Measurements from ENCODE around the gene CCDC24. TPM values are rescaled to one million over a fixed set of nuclear protein-coding genes. Genes with fewer than 3 reads are reported as not detected.

Gene CCDC24
- total RNA-seq (1 to 10 TPM; 1.4 to 1.5 TPM), total RNA-seq (1.1 to 5.0 reads per million in 2 donors)

- H3K36me3 Mint-ChIP-seq (ENCODE audit: low read depth), result no peaks in the 10 kb centered on the region
- ATAC-seq, result peak; percentile 86
- H3K9me3 ChIP-seq (ENCODE audit: control insufficient read depth, low read length, poor library complexity, severe bottlenecking), result no peaks in the 10 kb centered on the region
- H3K27me3 Mint-ChIP-seq, result no peaks in the 10 kb centered on the region
- H3K4me3 Mint-ChIP-seq, result peak within 1 kb of the TSS; percentile 93
- peak within 1 kb of the TSS; percentile 85 for H3K27ac Mint-ChIP-seq
- peaks cover 20% of the 10 kb centered on the region for H3K4me1 Mint-ChIP-seq
- DNase-seq, result peak; percentile 56 to 74 (median 73)
Measured at GRCh38 chr1:43991476-43992231, at the start of gene CCDC24. TSS of gene CCDC24 (plus strand) at chr1:43991599. CDS start at chr1:43991879, 280 bp downstream.

GRCh38 chr1:43942411-43942810 is 49.0 kb upstream of the CCDC24 start:
- DNase-seq (no peak), ATAC-seq (no peak)
- peaks cover 13% of the 10 kb centered on the region for H3K36me3 Mint-ChIP-seq (ENCODE audit: low read depth)
- no peak overlapping the region for H3K4me3 Mint-ChIP-seq
- H3K4me1 Mint-ChIP-seq, result peaks cover 38% of the 10 kb centered on the region
- no peaks in the 10 kb centered on the region for H3K27me3 Mint-ChIP-seq
- H3K9me3 ChIP-seq (ENCODE audit: control insufficient read depth, low read length, poor library complexity, severe bottlenecking), result no peaks in the 10 kb centered on the region
- no peak overlapping the region for H3K27ac Mint-ChIP-seq

- Mint-ChIP-seq H3K4me3 (peak overlapping the region; percentile 66), H3K4me1 (peaks cover 39% of the 10 kb centered on the region), H3K27ac (no peak overlapping the region), H3K27me3 (no peaks in the 10 kb centered on the region), H3K36me3 (ENCODE audit: low read depth) (peaks cover 8% of the 10 kb centered on the region)
- ATAC-seq (no peak), DNase-seq (no peak)
- no peaks in the 10 kb centered on the region for H3K9me3 ChIP-seq (ENCODE audit: control insufficient read depth, low read length, poor library complexity, severe bottlenecking)
Measured at GRCh38 chr1:43944860-43945259, 46.5 kb upstream of the CCDC24 start.

GRCh38 chr1:43945674-43946235 is 45.6 kb upstream of the CCDC24 start:
- H3K4me3 Mint-ChIP-seq, result peak overlapping the region; percentile 97
- ATAC-seq (no peak), DNase-seq (no peak)
- H3K36me3 Mint-ChIP-seq (ENCODE audit: low read depth), result peaks cover 12% of the 10 kb centered on the region
- no peaks in the 10 kb centered on the region for H3K9me3 ChIP-seq (ENCODE audit: control insufficient read depth, low read length, poor library complexity, severe bottlenecking)
- H3K27ac Mint-ChIP-seq, result peak overlapping the region; percentile 91
- peaks cover 45% of the 10 kb centered on the region for H3K4me1 Mint-ChIP-seq
- no peaks in the 10 kb centered on the region for H3K27me3 Mint-ChIP-seq

- DNase-seq, result peak; percentile 90 to 93 (median 90)
- H3K27ac Mint-ChIP-seq, result peak within 1 kb of the TSS; percentile 91
- H3K27me3 Mint-ChIP-seq, result no peaks in the 10 kb centered on the region
- H3K4me3 Mint-ChIP-seq, result peak within 1 kb of the TSS; percentile 97
- ATAC-seq, result peak; percentile 98
- H3K9me3 ChIP-seq (ENCODE audit: control insufficient read depth, low read length, poor library complexity, severe bottlenecking), result no peaks in the 10 kb centered on the region
- peaks cover 52% of the 10 kb centered on the region for H3K4me1 Mint-ChIP-seq
- peaks cover 13% of the 10 kb centered on the region for H3K36me3 Mint-ChIP-seq (ENCODE audit: low read depth)
Measured at GRCh38 chr1:43946236-43947060, 45.0 kb upstream of the CCDC24 start, which contains the start of gene IPO13. TSS of gene IPO13 (plus strand) at chr1:43946950. CDS start at chr1:43947601, 651 bp downstream.

GRCh38 chr1:43947061-43947873 is 44.1 kb upstream of the CCDC24 start:
- H3K4me1 Mint-ChIP-seq, result peaks cover 54% of the 10 kb centered on the region
- ATAC-seq, result no peak

GRCh38 chr1:43947874-43948437 is 43.4 kb upstream of the CCDC24 start:
- no peaks in the 10 kb centered on the region for H3K27me3 Mint-ChIP-seq
- H3K36me3 Mint-ChIP-seq (ENCODE audit: low read depth), result peaks cover 10% of the 10 kb centered on the region
- peak overlapping the region; percentile 91 for H3K27ac Mint-ChIP-seq
- H3K4me1 Mint-ChIP-seq, result peaks cover 48% of the 10 kb centered on the region
- ATAC-seq (no peak), DNase-seq (no peak)
- H3K9me3 ChIP-seq (ENCODE audit: control insufficient read depth, low read length, poor library complexity, severe bottlenecking), result no peaks in the 10 kb centered on the region
- peak overlapping the region; percentile 97 for H3K4me3 Mint-ChIP-seq

More at GRCh38 chr1:43947061-43947873, 44.1 kb upstream of the CCDC24 start:
- Mint-ChIP-seq H3K27me3 (no peaks in the 10 kb centered on the region), H3K4me3 (peak overlapping the region; percentile 97), H3K27ac (peak overlapping the region; percentile 91), H3K36me3 (ENCODE audit: low read depth) (peaks cover 13% of the 10 kb centered on the region)
- no peaks in the 10 kb centered on the region for H3K9me3 ChIP-seq (ENCODE audit: control insufficient read depth, low read length, poor library complexity, severe bottlenecking)
- DNase-seq, result no peak

GRCh38 chr1:43949678-43950077 is 41.7 kb upstream of the CCDC24 start:
- Mint-ChIP-seq H3K4me3 (no peak overlapping the region), H3K27ac (peak overlapping the region; percentile 41), H3K36me3 (ENCODE audit: low read depth) (peaks cover 7% of the 10 kb centered on the region), H3K27me3 (no peaks in the 10 kb centered on the region), H3K4me1 (peaks cover 46% of the 10 kb centered on the region)
- no peak for DNase-seq
- H3K9me3 ChIP-seq (ENCODE audit: control insufficient read depth, low read length, poor library complexity, severe bottlenecking), result no peaks in the 10 kb centered on the region
- no peak for ATAC-seq

- Mint-ChIP-seq H3K27me3 (no peaks in the 10 kb centered on the region), H3K36me3 (ENCODE audit: low read depth) (peaks cover 7% of the 10 kb centered on the region), H3K4me1 (peaks cover 36% of the 10 kb centered on the region), H3K27ac (peak overlapping the region; percentile 37), H3K4me3 (no peak overlapping the region)
- no peak for DNase-seq
- no peaks in the 10 kb centered on the region for H3K9me3 ChIP-seq (ENCODE audit: control insufficient read depth, low read length, poor library complexity, severe bottlenecking)
- no peak for ATAC-seq
Measured at GRCh38 chr1:43951021-43951985, 40.1 kb upstream of the CCDC24 start.

- no peak for ATAC-seq
- no peak overlapping the region for H3K4me3 Mint-ChIP-seq
- H3K36me3 Mint-ChIP-seq (ENCODE audit: low read depth), result peaks cover 10% of the 10 kb centered on the region
- H3K27me3 Mint-ChIP-seq, result no peaks in the 10 kb centered on the region
- peaks cover 31% of the 10 kb centered on the region for H3K4me1 Mint-ChIP-seq
- no peak for DNase-seq
- H3K27ac Mint-ChIP-seq, result no peak overlapping the region
- no peaks in the 10 kb centered on the region for H3K9me3 ChIP-seq (ENCODE audit: control insufficient read depth, low read length, poor library complexity, severe bottlenecking)
Measured at GRCh38 chr1:43952731-43953346, 38.6 kb upstream of the CCDC24 start.

- Mint-ChIP-seq H3K4me1 (peaks cover 27% of the 10 kb centered on the region), H3K27me3 (no peaks in the 10 kb centered on the region), H3K27ac (no peak overlapping the region), H3K36me3 (ENCODE audit: low read depth) (peaks cover 10% of the 10 kb centered on the region), H3K4me3 (no peak overlapping the region)
- ATAC-seq, result no peak
- DNase-seq, result no peak
- no peaks in the 10 kb centered on the region for H3K9me3 ChIP-seq (ENCODE audit: control insufficient read depth, low read length, poor library complexity, severe bottlenecking)
Measured at GRCh38 chr1:43953361-43953760, 38.0 kb upstream of the CCDC24 start.
